NOMO-1 treated with dmso at 0.1 percent for 144 hours (cell line): Measurements from ENCODE around the gene ANKRD11.

Source experiments
- DNase-seq: peaks from one replicate; lab custom pipeline; 2025; ENCODE audit not compliant: unreplicated experiment; lab: John Stamatoyannopoulos, UW

ANKRD11 gene

GRCh38 chr16:89354325-89354724, 136.0 kb downstream of the ANKRD11 start:
- DNase-seq = no peak

GRCh38 chr16:89352091-89352681, 138.2 kb downstream of the ANKRD11 start:
- no peak for DNase-seq

GRCh38 chr16:89351645-89352044, 138.7 kb downstream of the ANKRD11 start:
- DNase-seq = no peak

DNA sequence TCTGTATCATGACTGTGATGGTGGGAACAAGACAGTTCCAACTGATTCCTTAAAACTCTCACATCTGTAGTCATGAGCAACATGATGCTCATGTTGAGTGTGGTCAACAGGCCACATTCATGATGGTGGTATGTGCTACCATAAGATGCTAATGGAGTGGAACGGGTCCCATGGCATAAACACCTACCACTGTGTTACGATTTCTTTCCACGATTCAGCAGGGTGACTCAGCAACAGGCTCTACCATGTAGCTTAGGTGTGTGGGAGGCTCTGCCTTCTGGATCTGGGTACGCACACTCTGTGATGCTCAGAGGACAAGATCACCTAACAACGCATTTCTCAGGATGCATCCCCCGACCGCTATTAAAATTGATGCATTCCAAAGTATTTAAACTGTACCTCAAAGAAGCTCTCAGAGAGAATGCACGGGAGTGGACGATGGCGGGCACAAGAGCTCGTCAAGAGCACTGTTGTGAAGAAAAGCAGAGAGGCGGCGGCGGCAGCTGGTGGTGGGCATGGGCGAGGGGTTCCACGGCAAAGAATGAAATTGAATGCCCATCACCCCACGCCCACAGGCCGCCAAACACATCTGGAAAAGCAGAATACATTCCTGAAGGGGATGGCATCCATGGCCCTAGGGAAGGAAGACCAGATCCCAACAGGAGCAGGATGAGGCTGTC, 139.5 kb downstream of the ANKRD11 start:
- no peak for DNase-seq

- DNase-seq = no peak
Measured at GRCh38 chr16:89349947-89350633, 140.3 kb downstream of the ANKRD11 start.

DNA sequence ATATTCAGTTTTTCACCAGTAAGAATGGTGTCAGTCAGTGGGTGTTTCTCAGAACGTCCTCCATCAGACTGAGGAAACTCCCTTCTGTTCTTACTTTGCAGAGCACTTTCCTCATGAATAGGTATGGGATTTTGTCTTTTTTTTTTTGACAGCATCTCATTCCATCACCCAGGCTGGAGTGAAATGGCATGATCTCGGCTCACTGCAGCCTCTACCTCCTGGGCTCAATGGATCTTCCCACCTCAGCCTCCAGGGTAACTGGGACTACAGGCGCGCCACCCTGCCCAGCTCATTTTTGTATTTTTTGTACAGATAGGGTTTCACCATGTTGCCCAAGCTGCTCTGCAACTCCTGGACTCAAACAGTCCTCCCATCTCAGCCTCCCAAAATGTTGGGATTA, 142.6 kb downstream of the ANKRD11 start:
- DNase-seq = no peak

- DNase-seq = no peak
Measured at GRCh38 chr16:89346869-89347268, 143.5 kb downstream of the ANKRD11 start.

DNA sequence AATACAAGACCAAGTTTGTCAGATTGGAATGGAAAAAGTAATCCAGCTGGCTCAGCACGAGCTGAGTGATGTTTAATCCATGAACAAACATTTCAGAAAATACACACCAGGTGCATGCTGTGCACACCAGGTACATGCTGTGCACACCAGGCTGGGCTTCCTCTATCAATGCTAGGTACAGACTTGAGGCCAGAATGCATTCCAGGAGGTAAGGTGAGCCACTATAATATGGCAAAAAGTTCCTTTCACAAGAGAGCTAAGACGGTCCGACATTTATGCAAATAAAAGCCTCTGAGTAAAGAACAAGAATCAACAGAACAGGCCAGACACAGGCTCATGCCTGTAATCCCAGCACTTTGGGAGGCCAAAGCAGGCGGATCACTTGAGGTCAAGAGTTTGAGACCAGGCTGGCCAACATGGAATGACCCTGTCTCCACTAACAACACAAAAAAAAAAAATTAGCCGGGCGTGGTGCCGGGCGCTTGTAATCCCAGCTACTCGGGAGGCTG, 144.7 kb downstream of the ANKRD11 start:
- no peak for DNase-seq

- DNase-seq = no peak
Measured at GRCh38 chr16:89344846-89345611, 145.3 kb downstream of the ANKRD11 start.

- no peak for DNase-seq
Measured at GRCh38 chr16:89344458-89344834, 145.9 kb downstream of the ANKRD11 start.

GRCh38 chr16:89343501-89344457, 146.6 kb downstream of the ANKRD11 start:
- no peak for DNase-seq

DNA sequence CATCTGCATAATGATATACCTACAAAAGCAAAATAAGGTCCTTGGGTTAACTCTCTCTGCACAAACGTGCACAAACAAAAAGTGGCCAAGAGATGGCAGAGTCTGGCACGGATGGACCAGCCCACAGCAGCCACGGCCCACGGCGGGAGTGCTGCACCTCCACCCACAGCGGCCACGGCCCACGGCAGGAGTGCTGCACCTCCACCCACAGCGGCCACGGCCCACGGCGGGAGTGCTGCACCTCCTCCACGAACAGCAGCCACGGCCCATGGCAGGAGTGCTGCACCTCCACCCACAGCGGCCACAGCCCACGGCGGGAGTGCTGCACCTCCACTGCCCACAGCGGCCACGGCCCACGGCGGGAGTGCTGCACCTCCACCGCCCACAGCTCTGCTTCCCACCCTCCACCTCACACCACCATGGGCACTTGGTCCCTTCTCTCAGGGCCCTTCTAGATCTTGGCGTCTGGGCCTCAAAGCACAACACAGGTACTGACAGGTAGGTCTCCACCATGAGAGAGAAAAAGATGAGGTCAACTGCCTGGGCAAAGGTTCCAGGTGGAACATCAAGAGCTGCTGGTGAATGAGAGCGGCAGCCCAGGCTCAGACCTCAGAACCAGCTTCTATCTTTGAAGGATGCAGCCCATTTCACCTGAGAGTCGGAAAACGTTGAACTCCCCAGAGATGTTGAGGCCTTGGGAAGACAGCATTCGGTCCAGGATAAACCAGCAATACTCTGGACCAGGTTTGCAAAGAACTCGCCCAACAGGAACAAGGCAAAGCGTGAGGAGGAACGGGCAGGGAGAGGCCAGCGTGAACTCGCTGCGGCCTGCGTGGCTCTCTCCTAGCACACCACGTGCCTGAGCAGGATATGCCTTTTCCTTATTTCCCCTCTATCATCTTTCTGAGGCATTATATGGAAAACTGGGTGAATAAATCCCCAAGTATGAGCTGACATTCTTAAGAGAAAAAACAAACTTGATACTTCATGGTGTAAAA, 148.4 kb downstream of the ANKRD11 start:
- DNase-seq = no peak

- DNase-seq = no peak
Measured at GRCh38 chr16:89341279-89341678, 149.1 kb downstream of the ANKRD11 start.

- no peak for DNase-seq
Measured at GRCh38 chr16:89338863-89339262, 151.5 kb downstream of the ANKRD11 start.

DNA sequence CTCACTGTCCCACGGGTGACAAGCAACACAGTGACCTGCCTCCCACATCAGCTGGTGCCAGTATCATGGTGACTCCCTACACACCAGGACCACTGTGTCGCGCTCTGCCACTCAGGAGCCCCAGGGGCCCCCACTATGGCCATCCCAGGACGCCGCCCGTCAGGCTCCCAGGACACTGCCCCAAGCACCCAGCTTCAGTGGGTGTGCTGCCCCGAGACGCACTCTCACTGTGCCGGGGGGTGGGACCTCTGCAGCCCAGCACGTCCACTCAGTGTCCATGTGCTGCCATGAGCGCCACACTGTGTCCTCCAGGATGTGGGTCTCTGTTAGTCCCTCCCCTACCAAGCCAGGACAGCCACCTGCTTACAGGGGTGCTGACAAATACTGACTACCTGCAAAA, 152.4 kb downstream of the ANKRD11 start:
- no peak for DNase-seq

DNA sequence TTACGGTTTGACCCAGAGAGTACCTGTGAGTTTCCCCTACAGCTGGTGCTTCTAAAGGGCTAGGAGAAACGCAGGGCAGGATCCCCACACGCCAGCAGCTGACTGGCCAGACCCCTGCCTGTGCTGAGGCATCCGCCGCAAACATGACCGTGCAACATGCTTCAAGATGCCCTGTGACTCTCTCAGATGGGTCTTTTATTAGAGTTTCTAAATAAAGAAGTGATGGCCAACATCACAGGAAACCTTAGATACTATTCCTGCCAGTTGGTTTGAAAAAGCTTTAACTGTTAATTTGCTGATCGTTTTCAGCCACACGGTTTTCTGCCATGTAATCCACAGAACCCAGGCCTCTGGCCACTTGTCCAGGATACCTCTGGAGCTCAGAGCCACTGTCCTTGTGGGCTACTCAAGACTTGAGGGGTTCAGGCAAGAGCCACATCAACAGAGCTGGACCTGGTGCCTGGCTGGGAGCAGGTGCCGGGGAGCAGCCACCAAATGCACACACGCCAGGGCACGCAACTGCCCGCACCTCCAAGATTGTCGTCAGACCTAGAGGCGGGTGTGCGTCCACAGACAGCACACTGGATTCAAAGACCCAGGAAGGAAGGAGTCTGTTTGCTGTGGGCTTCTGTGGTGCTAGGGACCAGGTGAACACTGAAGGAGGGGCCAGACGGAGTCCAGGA, 154.4 kb downstream of the ANKRD11 start:
- no peak for DNase-seq

- no peak for DNase-seq
Measured at GRCh38 chr16:89334988-89335802, 155.2 kb downstream of the ANKRD11 start.

GRCh38 chr16:89334461-89334860, 155.9 kb downstream of the ANKRD11 start:
- DNase-seq = no peak
